PC-9 (cell line): ENCODE measurements around the gene DCAF12. TPM values are rescaled to one million over a fixed set of nuclear protein-coding genes. Genes with fewer than 3 reads are reported as not detected.

Experiments used
- BruUV-seq: library from RNA; stranded (reverse); fragments of 400-500 nt; replicated peaks from 2 replicates; lab custom pipeline; 2021; lab: Mats Ljungman, UMichigan
- CTCF ChIA-PET: fragments of 300-600 bp; sonication (Branson Sonifier 250); formaldehyde crosslinking; loops from one replicate; lab custom pipeline; 2022; ENCODE audit warnings: antibody characterized with exemption; lab: Charles Lee
- POLR2A ChIA-PET: fragments of 300-600 bp; sonication (Branson Sonifier 250); formaldehyde crosslinking; loops from one replicate; lab custom pipeline; 2022; ENCODE audit warnings: antibody characterized with exemption; ENCODE audit not compliant: unreplicated experiment; lab: Charles Lee
- DNase-seq, 2 experiments: peaks; one replicate each; pipeline versions ENCODE4 v3.0.0 to v3.0.0-alpha.2; 2015 to 2022; ENCODE audit warnings: mixed read lengths in 1 of 2
- H2AFZ ChIP-seq: fragments of 200-600 bp; sonication (generic); 2 replicates; pipeline ENCODE4 v1.8.1; 2017; ENCODE audit warnings: antibody characterized with exemption
- H3F3A ChIP-seq: fragments of 200-600 bp; sonication (generic); 2 replicates; pipeline ENCODE4 v1.8.1; 2017; ENCODE audit warnings: antibody characterized with exemption, mild to moderate bottlenecking, low read depth; ENCODE audit not compliant: insufficient read depth
- H3K27ac ChIP-seq: fragments of 200-600 bp; sonication (generic); 2 replicates; pipeline ENCODE4 v1.6.1; 2016; ENCODE audit warnings: mixed run types
- H3K27me3 ChIP-seq: fragments of 200-600 bp; sonication (generic); 2 replicates; pipeline ENCODE4 v1.6.1; 2016; ENCODE audit warnings: low read depth, mixed run types; ENCODE audit not compliant: insufficient read depth
- H3K36me3 ChIP-seq: fragments of 200-600 bp; sonication (generic); 2 replicates; pipeline ENCODE4 v1.6.1; 2016; ENCODE audit warnings: low read depth, mixed run types
- H3K4me1 ChIP-seq: fragments of 200-600 bp; sonication (generic); replicated peaks from 2 replicates; pipeline ENCODE4 v1.6.1; 2016; ENCODE audit warnings: mixed run types; ENCODE audit not compliant: insufficient read depth
- H3K4me2 ChIP-seq: fragments of 200-600 bp; sonication (generic); 2 replicates; pipeline ENCODE4 v1.6.1; 2017; ENCODE audit warnings: mixed run types
- H3K4me3 ChIP-seq: fragments of 200-600 bp; sonication (generic); 2 replicates; pipeline ENCODE4 v1.6.1; 2016; ENCODE audit warnings: mixed run types
- H3K79me2 ChIP-seq: fragments of 200-600 bp; sonication (generic); 2 replicates; pipeline ENCODE4 v1.6.1; 2017; ENCODE audit warnings: low read depth, mixed run types
- H3K9me2 ChIP-seq: fragments of 200-600 bp; sonication (generic); 2 replicates; pipeline ENCODE4 v1.8.1; 2017; ENCODE audit warnings: mild to moderate bottlenecking; ENCODE audit not compliant: insufficient read depth
- H3K9me3 ChIP-seq: fragments of 200-600 bp; sonication (generic); 2 replicates; pipeline ENCODE4 v1.8.1; 2016; ENCODE audit warnings: low read depth; ENCODE audit not compliant: insufficient read depth
- H4K20me1 ChIP-seq: fragments of 200-600 bp; sonication (generic); 2 replicates; pipeline ENCODE4 v1.8.1; 2017; ENCODE audit not compliant: insufficient read depth
- EZH2 ChIP-seq: fragments of 200-600 bp; sonication (generic); IDR thresholded peaks from 2 replicates; pipeline ENCODE4 v1.8.0; 2017; ENCODE audit warnings: antibody characterized with exemption, low read depth
- intact Hi-C: fragments of 100-400 bp; cut with micrococcal nuclease; formaldehyde crosslinking; loops from one replicate; pipeline ENCODE4 v1.10.0; 2022; ENCODE audit not compliant: unreplicated experiment
- total RNA-seq: library from RNA; stranded (reverse); gene quantifications from 2 replicates; pipeline ENCODE4 v1.2.3, GENCODE V29; 2021
- TF ChIP-seq, protein P1 (sequence below): fragments of 200-600 bp; sonication (generic); conservative IDR thresholded peaks from 2 replicates; pipeline ENCODE4 v1.6.1; 2017; ENCODE audit warnings: mixed run types, antibody characterized with exemption, mild to moderate bottlenecking, moderate library complexity

The DCAF12 gene
- total RNA-seq, 1 experiment from 2014 or later, result 23.4 TPM

DNA sequence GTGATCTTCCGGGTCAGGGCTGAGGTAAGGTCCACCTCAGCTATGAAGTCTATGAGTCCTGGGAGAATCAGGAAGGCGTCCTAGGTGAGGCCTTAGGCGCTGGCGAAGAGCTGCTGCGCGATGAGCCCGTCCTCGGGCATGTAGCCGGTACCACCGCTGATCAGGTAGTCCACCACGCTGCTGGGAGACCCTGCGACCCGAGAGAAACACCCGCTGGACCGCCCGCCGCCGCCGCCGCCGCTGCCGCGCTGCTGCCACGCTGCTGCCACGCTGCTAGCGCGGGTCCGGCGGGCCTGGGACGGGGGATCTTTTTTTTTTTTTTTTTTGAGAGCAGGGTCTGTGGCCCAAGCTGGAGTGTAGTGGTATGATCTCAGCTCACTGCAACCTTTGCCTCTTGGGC lies 8.0 kb upstream of the DCAF12 start:
- no TSS peak for BruUV-seq
- no peaks in the 10 kb centered on the region for H3K27me3 ChIP-seq

DNA sequence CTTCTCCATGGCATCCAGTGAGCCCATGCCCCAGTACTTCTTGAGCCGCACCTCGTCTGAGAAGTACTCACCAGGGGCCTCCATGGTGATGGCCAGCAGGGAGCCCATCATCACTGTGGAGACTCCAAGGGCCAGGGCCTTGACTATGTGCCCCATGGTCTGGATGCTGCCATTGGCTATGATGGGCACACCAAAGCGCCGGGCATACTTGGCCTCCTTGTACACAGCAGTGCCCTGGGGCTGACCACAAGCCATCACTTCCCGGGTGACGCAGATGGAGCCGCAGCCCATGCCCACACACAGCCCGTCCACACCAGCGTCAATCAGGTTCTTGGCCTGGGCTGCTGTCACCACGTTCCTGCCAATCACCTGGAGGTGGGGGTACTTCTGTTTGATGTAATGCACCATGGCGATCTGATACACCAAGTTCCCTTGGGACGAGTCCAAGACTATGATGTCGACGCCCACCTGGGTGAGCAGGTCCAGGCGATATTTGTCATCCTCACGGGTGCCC lies 7.0 kb upstream of the DCAF12 start:
- Histone ChIP-seq H3K79me2 (no peaks in the 10 kb centered on the region), H3K9me3 (no peaks in the 10 kb centered on the region), H3K9me2 (no peaks in the 10 kb centered on the region), H2AFZ (no peak overlapping the region), H3K4me2 (no peak overlapping the region), H3K4me3 (no peak overlapping the region), H3F3A (no peaks in the 10 kb centered on the region), H3K36me3 (no peaks in the 10 kb centered on the region), H3K4me1 (peaks cover 12% of the 10 kb centered on the region; the same call in 1 of the 2 replicates), H3K27ac (no peak overlapping the region), H3K27me3 (no peaks in the 10 kb centered on the region), H4K20me1 (no peaks in the 10 kb centered on the region)
- ChIA-PET CTCF (no interaction called here), POLR2A (no interaction called here)
- TF ChIP-seq, protein P1, sequence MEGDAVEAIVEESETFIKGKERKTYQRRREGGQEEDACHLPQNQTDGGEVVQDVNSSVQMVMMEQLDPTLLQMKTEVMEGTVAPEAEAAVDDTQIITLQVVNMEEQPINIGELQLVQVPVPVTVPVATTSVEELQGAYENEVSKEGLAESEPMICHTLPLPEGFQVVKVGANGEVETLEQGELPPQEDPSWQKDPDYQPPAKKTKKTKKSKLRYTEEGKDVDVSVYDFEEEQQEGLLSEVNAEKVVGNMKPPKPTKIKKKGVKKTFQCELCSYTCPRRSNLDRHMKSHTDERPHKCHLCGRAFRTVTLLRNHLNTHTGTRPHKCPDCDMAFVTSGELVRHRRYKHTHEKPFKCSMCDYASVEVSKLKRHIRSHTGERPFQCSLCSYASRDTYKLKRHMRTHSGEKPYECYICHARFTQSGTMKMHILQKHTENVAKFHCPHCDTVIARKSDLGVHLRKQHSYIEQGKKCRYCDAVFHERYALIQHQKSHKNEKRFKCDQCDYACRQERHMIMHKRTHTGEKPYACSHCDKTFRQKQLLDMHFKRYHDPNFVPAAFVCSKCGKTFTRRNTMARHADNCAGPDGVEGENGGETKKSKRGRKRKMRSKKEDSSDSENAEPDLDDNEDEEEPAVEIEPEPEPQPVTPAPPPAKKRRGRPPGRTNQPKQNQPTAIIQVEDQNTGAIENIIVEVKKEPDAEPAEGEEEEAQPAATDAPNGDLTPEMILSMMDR, result no peak
- no peak for TF ChIP-seq EZH2
- no TSS peak for BruUV-seq
- DNase-seq, result no peak
- intact Hi-C loops, result no loop called here

More for the DNA sequence above, 8.0 kb upstream of the DCAF12 start:
- Histone ChIP-seq H3K79me2 (no peaks in the 10 kb centered on the region), H3K9me3 (no peaks in the 10 kb centered on the region), H3K27ac (no peak overlapping the region), H3K4me3 (no peak overlapping the region), H3K4me2 (no peak overlapping the region), H3K36me3 (no peaks in the 10 kb centered on the region), H2AFZ (no peak overlapping the region), H3K9me2 (no peaks in the 10 kb centered on the region), H4K20me1 (no peaks in the 10 kb centered on the region), H3K4me1 (peaks cover 12% of the 10 kb centered on the region; the same call in 1 of the 2 replicates), H3F3A (no peaks in the 10 kb centered on the region)
- ChIA-PET POLR2A (interaction anchor here (0.5 kb wide), 1 partner anchor 174 kb away, joined by 3 read pairs; no protein-coding TSS in a partner anchor), CTCF (no interaction called here)
- DNase-seq, result no peak
- intact Hi-C loops, result no loop called here
- TF ChIP-seq, protein P1, result no peak
- no peak for TF ChIP-seq EZH2

DNA sequence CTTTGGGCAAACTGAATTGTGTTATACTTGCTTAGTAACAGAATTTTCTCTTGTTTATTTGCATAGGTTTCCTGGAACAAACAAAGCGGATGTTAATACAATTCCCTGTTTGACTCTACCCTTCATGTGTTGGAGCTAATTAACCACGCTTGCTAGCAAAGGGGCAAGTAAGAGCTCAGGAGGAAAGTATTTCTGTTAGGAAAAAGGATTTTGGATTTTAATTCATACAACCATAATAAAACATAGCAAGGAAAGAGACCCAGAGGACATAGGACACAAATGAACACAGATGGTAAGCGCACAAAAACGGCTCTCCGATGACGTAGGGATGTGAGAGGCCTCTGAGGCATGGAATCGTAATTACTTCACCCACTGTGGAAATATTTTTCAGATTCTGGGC lies 5.1 kb upstream of the DCAF12 start:
- Histone ChIP-seq H3K27me3 (no peaks in the 10 kb centered on the region), H3K9me3 (no peaks in the 10 kb centered on the region), H3K4me3 (no peak overlapping the region), H3K27ac (no peak overlapping the region), H4K20me1 (no peaks in the 10 kb centered on the region), H3K36me3 (no peaks in the 10 kb centered on the region), H3K4me1 (peaks cover 12% of the 10 kb centered on the region; the same call in 1 of the 2 replicates), H3K79me2 (no peaks in the 10 kb centered on the region), H3K4me2 (no peak overlapping the region), H3K9me2 (no peaks in the 10 kb centered on the region), H2AFZ (no peak overlapping the region), H3F3A (no peaks in the 10 kb centered on the region)
- BruUV-seq, result no TSS peak
- intact Hi-C loops, result no loop called here
- TF ChIP-seq EZH2, result no peak
- TF ChIP-seq, protein P1, result no peak
- ChIA-PET POLR2A (interaction anchor here (0.7 kb wide), 1 partner anchor 42 kb away, joined by 7 read pairs; no protein-coding TSS in a partner anchor), CTCF (no interaction called here)
- DNase-seq, result no peak
